GM19467 (cell line): ENCODE data around the gene OR2L3.
"Not testable (repeated sequence)": the region's sequence is repeated elsewhere in the genome, so short reads cannot be mapped to it uniquely, and the experiment has no call there.

Experiments
- ATAC-seq: cut with Tn5 transposase; IDR thresholded peaks from one replicate; pipeline ENCODE4 v1.9.1; 2021; ENCODE audit warnings: mild to moderate bottlenecking, moderate library complexity; ENCODE audit not compliant: unreplicated experiment

OR2L3 gene

DNA sequence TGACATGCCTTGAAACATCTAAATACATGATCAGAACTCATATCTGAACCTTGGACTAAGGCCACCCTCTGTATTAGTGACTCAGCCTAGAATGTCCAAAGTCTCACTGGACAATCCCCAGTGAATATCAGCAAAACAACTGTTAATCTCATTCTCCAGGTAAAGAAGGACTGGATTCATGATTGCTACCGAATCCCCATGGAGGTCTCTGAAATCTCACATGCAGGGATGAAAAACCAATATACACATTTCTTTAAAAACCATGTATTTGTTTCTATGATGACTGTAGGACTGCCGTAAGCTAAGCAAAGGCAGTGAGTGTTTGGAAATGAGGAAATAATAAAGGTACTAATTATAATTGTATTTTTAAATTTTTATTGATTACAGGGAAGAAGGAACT, at the start of gene OR2L3:
Gene OR2L3, plus strand, starts transcription at position 301 of the 400 bp plus-strand sequence. CDS start 13,846 bp downstream, outside the sequence.
- ATAC-seq: no peak

- ATAC-seq: no peak
Measured at GRCh38 chr1:247998811-247999210, 47.8 kb upstream of the OR2L3 start.

GRCh38 chr1:248000169-248000568, 46.5 kb upstream of the OR2L3 start:
- ATAC-seq: no peak

GRCh38 chr1:248007778-248008177, 38.9 kb upstream of the OR2L3 start:
- ATAC-seq: no peak

DNA sequence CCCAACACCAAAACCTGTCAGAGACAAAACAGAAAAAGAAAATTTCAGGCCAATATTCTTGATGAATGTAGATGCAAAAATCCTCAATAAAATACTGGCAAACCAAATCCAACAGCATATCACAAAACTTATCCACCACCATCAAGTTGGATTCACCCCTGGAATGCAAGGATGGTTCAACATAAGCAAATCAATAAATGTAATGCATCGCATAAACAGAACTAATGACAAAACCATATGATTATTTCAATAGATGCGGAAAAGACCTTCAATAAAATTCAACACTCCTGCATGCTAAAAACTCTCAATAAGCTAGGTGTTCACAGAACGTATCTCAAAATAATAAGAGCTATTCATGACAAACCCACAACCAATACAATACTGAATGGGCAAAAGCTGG, 37.0 kb upstream of the OR2L3 start:
- ATAC-seq: no peak

DNA sequence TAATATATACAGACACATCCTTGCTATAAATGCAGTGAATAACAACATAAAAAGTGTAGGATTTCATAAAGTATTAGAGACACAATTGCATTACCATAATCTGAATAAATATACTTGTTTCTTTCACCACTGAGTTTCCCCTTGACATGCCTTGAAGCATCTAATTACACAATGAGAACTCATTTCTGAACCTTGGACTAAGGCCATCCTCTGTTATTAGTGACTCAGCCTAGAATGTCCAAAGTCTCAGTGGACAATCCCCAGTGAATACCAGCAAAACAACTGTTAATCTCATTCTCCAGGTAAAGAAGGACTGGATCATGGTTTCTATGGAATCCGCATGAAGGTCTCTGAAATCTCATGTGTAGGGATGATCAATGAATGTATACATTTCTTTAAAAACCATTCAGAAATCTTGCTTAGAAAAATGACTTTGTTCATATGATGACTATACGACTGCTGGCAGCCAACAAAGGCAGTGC, 33.4 kb upstream of the OR2L3 start, which contains the start of gene OR2L5:
Gene OR2L5, plus strand, starts transcription at position 432 of the 482 bp plus-strand sequence. CDS start 8,288 bp downstream, outside the sequence.
- ATAC-seq: no peak

- ATAC-seq: no peak
Measured at GRCh38 chr1:248015803-248016202, 30.8 kb upstream of the OR2L3 start.

DNA sequence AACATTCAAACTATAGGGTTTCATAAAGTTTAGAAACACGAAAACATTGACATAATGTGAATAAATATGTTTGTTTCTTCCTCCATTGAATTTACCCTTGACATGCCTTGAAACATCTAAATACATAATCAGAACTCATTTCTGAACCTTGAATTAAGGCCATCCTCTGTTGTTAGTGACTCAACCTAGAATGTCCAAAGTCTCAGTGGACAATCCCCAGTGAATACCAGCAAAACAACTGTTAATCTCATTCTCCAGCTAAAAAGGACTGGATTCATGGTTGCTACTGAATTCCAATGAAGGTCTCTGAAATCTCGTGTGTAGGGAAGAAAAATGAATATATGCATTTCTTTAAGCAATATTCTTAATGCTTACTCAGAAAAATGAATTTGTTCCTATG, 16.9 kb upstream of the OR2L3 start, which contains the start of gene OR2L2:
Gene OR2L2, plus strand, starts transcription at position 301 of the 400 bp plus-strand sequence. CDS start 8,198 bp downstream, outside the sequence.
- no peak for ATAC-seq

DNA sequence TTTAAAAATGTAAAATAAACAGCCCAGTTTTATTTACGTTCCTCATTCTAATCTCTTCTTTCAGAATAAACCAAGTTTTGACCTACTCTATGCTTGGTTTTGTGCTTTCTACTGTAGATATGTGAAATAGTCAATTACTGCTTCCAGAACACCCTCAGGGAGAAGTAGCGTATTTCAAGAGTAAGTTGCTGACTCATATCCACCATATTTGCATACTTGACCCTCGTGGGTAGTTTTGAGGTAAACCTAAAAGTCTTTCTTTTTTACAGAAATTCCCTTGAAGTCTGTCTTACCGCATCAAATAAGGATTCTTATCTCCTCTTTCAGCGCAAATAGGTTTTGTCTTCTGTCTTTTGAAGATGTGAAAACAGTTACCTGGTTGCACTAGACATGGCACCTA, 1.4 kb upstream of the OR2L3 start:
- no peak for ATAC-seq

DNA sequence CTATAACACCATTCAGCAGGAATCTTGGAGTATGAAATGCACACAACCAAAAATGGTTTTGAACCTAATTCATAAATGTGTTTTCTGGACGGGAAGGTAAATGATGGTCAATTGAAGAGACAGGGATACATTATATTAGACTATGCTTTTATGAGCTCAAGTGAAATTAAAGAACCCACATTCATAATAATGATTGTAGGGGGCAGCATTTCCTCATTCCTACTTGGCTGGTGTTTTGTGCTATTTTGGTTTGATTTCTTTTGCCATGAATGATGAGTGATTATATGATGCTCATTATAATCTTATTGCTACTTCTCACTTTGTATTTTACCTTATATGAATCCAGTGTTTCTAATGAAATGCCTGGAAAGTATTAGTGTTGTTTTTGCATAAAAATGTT, 372 bp downstream of the OR2L3 start:
- no peak for ATAC-seq

- ATAC-seq: no peak
Measured at GRCh38 chr1:248054671-248055070, 8.0 kb downstream of the OR2L3 start.

- no peak for ATAC-seq
Measured at GRCh38 chr1:248055261-248055660, 8.6 kb downstream of the OR2L3 start.

- ATAC-seq: no peak
Measured at GRCh38 chr1:248065071-248065470, 18.4 kb downstream of the OR2L3 start.

GRCh38 chr1:248065604-248066003, 19.0 kb downstream of the OR2L3 start:
- no peak for ATAC-seq

DNA sequence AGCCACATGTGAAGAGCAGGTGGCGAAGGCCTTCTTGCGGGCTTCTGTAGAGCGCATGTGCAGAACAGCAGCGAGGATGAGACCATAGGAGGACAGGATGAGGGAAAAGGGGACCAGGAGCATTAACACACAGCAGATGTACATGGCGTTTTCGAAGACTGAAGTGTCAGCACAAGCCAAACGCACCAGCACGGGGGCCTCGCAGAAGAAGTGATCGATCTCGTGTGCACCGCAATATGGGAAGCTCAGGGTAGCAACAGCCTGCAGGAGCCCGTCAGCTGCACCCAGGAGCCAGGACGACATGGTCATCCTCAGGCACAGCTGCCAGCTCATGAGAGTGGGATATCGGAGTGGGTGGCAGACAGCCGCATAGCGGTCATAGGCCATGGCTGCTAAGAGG, 37.2 kb downstream of the OR2L3 start:
- not testable (repeated sequence) for ATAC-seq

DNA sequence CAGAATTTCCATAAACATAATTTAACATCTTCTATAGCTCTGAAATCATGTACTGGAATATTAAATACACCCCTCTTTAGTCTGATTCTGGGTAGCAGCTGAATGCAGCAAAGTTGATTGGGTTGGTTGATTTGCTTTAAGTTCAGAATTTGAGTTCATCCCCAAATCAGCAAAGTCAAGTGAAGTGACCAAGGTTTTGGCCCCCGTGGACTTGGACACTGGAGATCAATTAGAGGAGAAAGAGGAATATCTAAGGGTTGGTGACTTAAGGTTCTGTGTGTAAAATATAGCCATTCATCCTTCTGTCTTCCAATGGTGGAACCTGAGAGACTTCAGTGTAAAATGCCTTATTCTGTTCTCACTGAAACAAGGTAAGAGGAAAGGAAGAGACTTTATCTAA, 48.2 kb downstream of the OR2L3 start, which contains the start of gene OR2L13:
Gene OR2L13, plus strand, starts transcription at position 301 of the 400 bp plus-strand sequence. CDS start 4,192 bp downstream, outside the sequence.
- no peak for ATAC-seq

GRCh38 chr1:248098529-248098928, 51.9 kb downstream of the OR2L3 start:
- no peak for ATAC-seq

DNA sequence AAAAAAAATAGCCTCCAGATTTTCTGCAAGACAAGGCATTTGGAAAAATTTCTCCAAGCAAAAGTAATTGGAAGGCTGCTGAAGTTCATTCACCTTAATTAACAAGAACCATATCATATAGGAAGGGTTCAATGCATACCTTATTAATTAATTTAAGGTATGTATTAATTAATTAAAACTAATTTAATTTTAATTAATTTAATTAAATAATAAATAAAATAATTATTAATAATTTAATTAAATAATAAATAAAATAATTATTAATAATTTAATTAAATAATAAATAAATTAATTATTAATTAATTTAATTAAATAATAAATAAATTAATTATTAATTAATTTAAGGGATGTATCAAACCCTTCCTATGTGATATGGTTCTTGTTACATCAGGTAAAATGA, 56.2 kb downstream of the OR2L3 start:
- no peak for ATAC-seq

DNA sequence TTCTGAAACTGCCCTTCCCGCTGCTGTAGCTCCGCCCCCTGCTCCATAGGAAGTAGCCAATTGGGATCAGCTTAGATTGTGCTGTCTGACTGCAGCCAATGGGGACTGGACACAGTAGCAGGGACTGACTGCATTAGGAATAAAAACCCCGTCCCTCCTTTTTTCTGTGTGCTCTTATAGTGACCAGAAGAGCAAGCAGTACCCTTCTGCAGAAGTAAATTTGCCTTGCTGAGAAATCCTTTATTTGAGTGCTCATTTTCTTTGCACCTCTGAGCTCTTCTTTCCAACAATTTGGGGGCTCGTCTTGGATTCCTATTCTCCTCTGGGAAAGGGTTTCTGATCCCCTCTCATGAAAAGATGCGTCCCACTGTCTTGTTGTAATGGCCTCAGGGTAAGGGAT, 64.5 kb downstream of the OR2L3 start:
- no peak for ATAC-seq
